Adrenal gland (tissue), 12 donors: Measurements from ENCODE around the gene ADGRE3. TPM values are rescaled to one million over a fixed set of nuclear protein-coding genes. Genes with fewer than 3 reads are reported as not detected.

Source experiments
- DNase-seq, 7 donors: peaks; one replicate each; pipeline ENCODE4 v3.0.0-alpha.2; 2019 to 2020
- H3K27ac ChIP-seq, 5 donors: fragments of 200-600 bp; sonication (generic) in 4 of 5; 1 replicate in 3 of 5; 2 replicates in 2 of 5; pipeline versions ENCODE4 v1.5.1 to v1.8.0; 2016 to 2020; ENCODE audit warnings: mild to moderate bottlenecking in 1 of 5
- H3K27me3 ChIP-seq: fragments of 200-600 bp; 2 replicates; pipeline ENCODE4 v1.8.0; 2021
- H3K36me3 ChIP-seq, 2 donors: fragments of 200-600 bp; replicated peaks in 1 of 2; 1 replicate in 1 of 2; 2 replicates in 1 of 2; pipeline versions ENCODE4 v1.5.1 to v1.8.0; 2018 to 2022
- H3K4me1 ChIP-seq, 2 donors: fragments of 200-600 bp; replicated peaks in 1 of 2; 1 replicate in 1 of 2; 2 replicates in 1 of 2; pipeline versions ENCODE4 v1.5.1 to v1.8.0; 2018 to 2021
- H3K4me3 ChIP-seq, 4 donors: fragments of 200-600 bp; sonication (generic) in 3 of 4; one replicate each; pipeline ENCODE4 v1.5.1; 2016 to 2018
- H3K9me3 ChIP-seq, 3 donors: fragments of 200-600 bp; sonication (generic) in 1 of 3; replicated peaks in 1 of 3; 1 replicate in 2 of 3; 2 replicates in 1 of 3; pipeline versions ENCODE4 v1.5.1 to v1.8.0; 2016 to 2021
- POLR2A ChIP-seq, 2 donors: fragments of 450-650 bp; IDR thresholded peaks; one replicate each; pipeline ENCODE4 v1.6.1; 2017; ENCODE audit warnings: antibody characterized with exemption in 2 of 2, mild to moderate bottlenecking in 2 of 2, moderate library complexity in 1 of 2
- WGBS, 4 donors: extraction: QIAGEN DNeasy Blood & Tissue Kit in 2 of 4; methylation state at CpG; one replicate each; pipeline versions ENCODE4 v1.1.5 to v1.1.7; 2013 to 2017; 5-methylcytosine and 5-hydroxymethylcytosine counted together
- intact Hi-C, 2 donors: fragments of 100-400 bp; cut with DNase I; formaldehyde crosslinking; loops; one replicate each; pipeline versions ENCODE4 v1.14.1 to v1.15.0; 2022 to 2023
- polyA plus RNA-seq, 3 donors: library from polyadenylated mRNA; stranded (reverse); fragments of 200-250 nt in 2 of 3; fragments of 350-450 nt in 1 of 3; fragmentation: Illumina TruSeq in 1 of 3; extraction: RNeasy Lipid Tissue Mini Kit (QIAGEN cat#74804) in 1 of 3; gene quantifications; one replicate each; pipeline ENCODE4 v1.2.3, GENCODE V29; 2013 to 2014
- small RNA-seq, 2 donors: library from RNA; depleted of rRNA; stranded (forward); fragments of <200 nt; gene quantifications; one replicate each; pipeline ENCODE3, GENCODE V24; 2016
- total RNA-seq, 9 donors: library from RNA; depleted of rRNA in 4 of 9; stranded (reverse); fragments of >200 nt in 4 of 9; fragments of 120-200 nt in 1 of 9; fragmentation: NEBNext Ultra II Directional in 1 of 9; extraction: Animal tissue kit (Norgen Biotek cat#: 25700) in 1 of 9; gene quantifications; one replicate each; pipeline versions ENCODE4 v1.1.0 to v1.2.4, GENCODE V29; 2013 to 2023
- TF ChIP-seq, protein P1 (sequence below), 6 experiments: fragments of 450-650 bp in 4 of 6; fragments of 200-600 bp in 2 of 6; sonication (generic) in 1 of 6; IDR thresholded peaks; 1 replicate in 5 of 6; 2 replicates in 1 of 6; pipeline versions ENCODE4 v1.5.1 to v1.8.0; 2016 to 2021; ENCODE audit warnings: antibody characterized with exemption in 6 of 6, mild to moderate bottlenecking in 2 of 6, moderate library complexity in 1 of 6
- donor health status: healthy with polysubstance abuse.
- donor health status: Bipolar disorder and iron deficiency.
- donor health status: DM: yes; HTN: yes; CAD: no.
- donor health status: DM: no; HTN: no; CAD: no.
- donor health status: DM: no; HTN: no; CAD: no.
- donor health status: DM: yes; HTN: yes; CAD: no.

ADGRE3 gene
- total and polyA plus RNA-seq, 12 donors: 0.06 to 0.39 TPM; not detected in 10

DNA sequence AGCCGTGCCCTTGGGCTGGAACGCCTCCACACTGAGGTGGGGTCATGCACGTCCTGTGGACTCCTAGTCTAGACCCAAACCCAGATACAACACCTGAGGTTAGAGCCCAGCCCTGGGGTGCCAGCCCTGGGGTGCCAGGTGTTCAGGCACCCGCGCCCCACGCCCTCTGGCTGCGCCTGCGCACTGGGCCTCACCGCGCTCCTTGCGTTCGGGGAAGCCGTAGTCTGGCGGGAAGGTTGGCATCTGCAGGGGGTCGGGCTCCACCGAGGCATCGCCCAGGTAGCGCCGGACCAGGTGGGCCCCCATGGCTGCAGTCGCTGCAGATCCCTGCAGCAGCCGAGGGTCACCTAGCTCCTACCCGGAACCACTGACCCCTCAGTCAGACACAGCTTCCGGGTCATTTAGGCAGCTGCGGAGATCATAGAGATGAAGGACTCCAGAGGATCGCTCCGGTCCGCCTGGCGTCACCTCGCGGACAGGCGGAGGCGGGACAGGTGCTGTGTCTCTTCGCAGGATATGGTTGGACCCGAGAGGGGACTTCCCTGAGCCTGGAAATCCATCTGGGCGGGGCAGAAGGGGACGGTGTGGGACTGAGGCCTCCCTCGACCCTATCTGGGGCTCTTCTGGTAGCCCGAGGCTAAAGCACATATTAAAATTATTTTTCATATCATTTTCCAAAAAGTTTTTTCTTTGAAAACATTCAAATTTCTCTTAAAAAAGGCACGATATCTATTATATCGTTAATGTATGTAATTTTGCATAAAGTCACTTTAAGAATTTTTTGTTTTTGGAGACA is 102.8 kb downstream of the ADGRE3 start, which contains the start of gene NDUFB7:
TSS of gene NDUFB7 (minus strand) at position 372 of the 796 bp plus-strand sequence. CDS start at position 306, 66 bp downstream.
- TF ChIP-seq POLR2A (IDR thresholded peaks at IDR 0.05): peak in 1 of 2 donors; percentile 49
- TF ChIP-seq, protein P1, sequence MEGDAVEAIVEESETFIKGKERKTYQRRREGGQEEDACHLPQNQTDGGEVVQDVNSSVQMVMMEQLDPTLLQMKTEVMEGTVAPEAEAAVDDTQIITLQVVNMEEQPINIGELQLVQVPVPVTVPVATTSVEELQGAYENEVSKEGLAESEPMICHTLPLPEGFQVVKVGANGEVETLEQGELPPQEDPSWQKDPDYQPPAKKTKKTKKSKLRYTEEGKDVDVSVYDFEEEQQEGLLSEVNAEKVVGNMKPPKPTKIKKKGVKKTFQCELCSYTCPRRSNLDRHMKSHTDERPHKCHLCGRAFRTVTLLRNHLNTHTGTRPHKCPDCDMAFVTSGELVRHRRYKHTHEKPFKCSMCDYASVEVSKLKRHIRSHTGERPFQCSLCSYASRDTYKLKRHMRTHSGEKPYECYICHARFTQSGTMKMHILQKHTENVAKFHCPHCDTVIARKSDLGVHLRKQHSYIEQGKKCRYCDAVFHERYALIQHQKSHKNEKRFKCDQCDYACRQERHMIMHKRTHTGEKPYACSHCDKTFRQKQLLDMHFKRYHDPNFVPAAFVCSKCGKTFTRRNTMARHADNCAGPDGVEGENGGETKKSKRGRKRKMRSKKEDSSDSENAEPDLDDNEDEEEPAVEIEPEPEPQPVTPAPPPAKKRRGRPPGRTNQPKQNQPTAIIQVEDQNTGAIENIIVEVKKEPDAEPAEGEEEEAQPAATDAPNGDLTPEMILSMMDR (IDR thresholded peaks at IDR 0.05): peak; percentile 58 to 67 (median 65)
- peak; percentile 86 to 95 (median 92) for DNase-seq
- WGBS, 4 donors: 2 to 14% (median 6%) methylated on average over 8 to 40 of the region's 40 CpGs
- H3K36me3 ChIP-seq: no peaks in the 10 kb centered on the region
- H3K27ac ChIP-seq: peak within 1 kb of the TSS in 4 of 5 donors; percentile 32 to 80 (median 66)
- H3K4me1 ChIP-seq: peaks cover 9 to 20% of the 10 kb centered on the region in 2 donors
- peak within 1 kb of the TSS; percentile 88 to 98 (median 96) for H3K4me3 ChIP-seq
- intact Hi-C loops: loop anchor here in 1 of 2 donors (5.0 kb wide), 1 partner anchor 115 kb away; no protein-coding TSS in a partner anchor
- H3K9me3 ChIP-seq: no peaks in the 10 kb centered on the region
- H3K27me3 ChIP-seq: no peaks in the 10 kb centered on the region

DNA sequence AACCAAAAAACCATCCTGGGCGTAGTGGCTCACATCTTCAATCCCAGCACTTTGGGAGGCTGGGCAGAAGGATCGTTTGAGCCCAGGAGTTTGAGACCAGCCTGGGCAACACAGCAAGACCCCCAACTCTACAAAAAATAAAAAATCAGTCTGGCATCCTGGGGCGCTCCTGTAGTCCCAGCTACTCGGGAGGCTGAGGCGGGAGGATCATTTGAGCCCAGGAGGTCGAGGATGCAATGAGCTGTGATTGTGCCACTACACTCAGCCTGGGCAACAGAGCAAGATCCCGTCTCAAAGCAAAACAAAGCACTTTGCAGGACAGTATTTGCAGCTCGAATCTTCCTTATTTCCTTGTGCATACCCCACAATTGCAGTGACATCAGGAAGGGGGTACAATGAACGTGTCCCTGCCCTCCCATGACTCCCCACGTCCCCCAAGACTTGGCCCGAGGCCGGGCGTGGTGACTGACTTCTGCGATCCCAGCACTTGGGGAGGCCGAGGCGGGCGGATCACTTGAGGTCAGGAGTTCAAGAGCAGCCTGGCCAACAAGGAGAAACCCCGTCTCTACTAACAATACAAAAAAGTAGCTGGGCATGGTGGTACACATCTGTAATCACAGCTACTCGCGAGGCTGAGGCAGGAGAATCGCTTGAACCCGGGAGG is 103.6 kb downstream of the ADGRE3 start:
- H3K4me3 ChIP-seq: peak overlapping the region in 3 of 4 donors; percentile 88 to 98 (median 96)
- 22 to 53% (median 37%) methylated on average over 16 to 22 of the region's 22 CpGs for WGBS, 4 donors
- H3K9me3 ChIP-seq: no peaks in the 10 kb centered on the region
- peaks cover 0 to 4% of the 10 kb centered on the region in 2 donors for H3K36me3 ChIP-seq
- TF ChIP-seq, protein P1 (IDR thresholded peaks at IDR 0.05): no peak
- TF ChIP-seq POLR2A (IDR thresholded peaks at IDR 0.05): no peak
- H3K4me1 ChIP-seq: peaks cover 9 to 20% of the 10 kb centered on the region in 2 donors
- intact Hi-C loops: loop anchor here in 1 of 2 donors (5.0 kb wide), 1 partner anchor 116 kb away; no protein-coding TSS in a partner anchor
- DNase-seq: no peak
- peak overlapping the region in 2 of 5 donors; percentile 60 to 73 for H3K27ac ChIP-seq
- H3K27me3 ChIP-seq: no peaks in the 10 kb centered on the region

Small RNAs within 50 kb of the gene (small RNA-seq; reads per million reads assigned to genes)
- gene AC022149.2 (0 reads per million in 2 donors), gene RN7SL842P (0 reads per million in 2 donors)

Other genes starting within 250 kb of the ADGRE3 start
- 100 to 1,000 TPM in 7 of 9 donors, 10 to 100 TPM in 2; 49.9 to 184 (median 122) TPM for gene PKN1, start 241.5 kb downstream of the ADGRE3 start, total RNA-seq
- gene PKN1, start 241.5 kb downstream of the ADGRE3 start, polyA plus RNA-seq: 100 to 1,000 TPM in 2 of 3 donors, 10 to 100 TPM in 1; 27.5 to 209 (median 118) TPM
- 10 to 100 TPM in 1 of 9 donors, 1 to 10 TPM in 8; 2.0 to 31.1 (median 4.5) TPM for gene PTGER1, start 199.5 kb downstream of the ADGRE3 start, total RNA-seq
- 1 to 10 TPM in 2 of 3 donors, not detected in 1; 1.9 to 4.8 TPM for gene PTGER1, start 199.5 kb downstream of the ADGRE3 start, polyA plus RNA-seq
- gene GIPC1, start 178.7 kb downstream of the ADGRE3 start, total RNA-seq: 100 to 1,000 TPM in 1 of 9 donors, 10 to 100 TPM in 8; 52.2 to 107 (median 62.3) TPM
- 10 to 100 TPM; 26.6 to 85.7 (median 74.3) TPM for gene GIPC1, start 178.7 kb downstream of the ADGRE3 start, polyA plus RNA-seq
- 100 to 1,000 TPM in 7 of 9 donors, 10 to 100 TPM in 2; 86.9 to 273 (median 142) TPM for gene DNAJB1, start 156.4 kb downstream of the ADGRE3 start, total RNA-seq
- gene DNAJB1, start 156.4 kb downstream of the ADGRE3 start, polyA plus RNA-seq: 100 to 1,000 TPM in 1 of 3 donors, 10 to 100 TPM in 2; 42.5 to 192 (median 45.5) TPM
- 100 to 1,000 TPM; 108 to 282 (median 198) TPM for gene TECR, start 145.2 kb downstream of the ADGRE3 start, total RNA-seq
- 100 to 1,000 TPM; 212 to 610 (median 550) TPM for gene TECR, start 145.2 kb downstream of the ADGRE3 start, polyA plus RNA-seq
- gene NDUFB7, start 102.8 kb downstream of the ADGRE3 start, total RNA-seq: 100 to 1,000 TPM; 170 to 658 (median 357) TPM
- 100 to 1,000 TPM in 2 of 3 donors, 10 to 100 TPM in 1; 19.1 to 848 (median 637) TPM for gene NDUFB7, start 102.8 kb downstream of the ADGRE3 start, polyA plus RNA-seq
- not detected for gene CLEC17A, start 91.8 kb downstream of the ADGRE3 start, total RNA-seq
- under 1 TPM in 2 of 3 donors, not detected in 1; 0.03 to 0.16 TPM for gene CLEC17A, start 91.8 kb downstream of the ADGRE3 start, polyA plus RNA-seq
- 10 to 100 TPM; 13.4 to 26.1 (median 19.5) TPM for gene ZNF333, start 15.2 kb upstream of the ADGRE3 start, total RNA-seq
- gene ZNF333, start 15.2 kb upstream of the ADGRE3 start, polyA plus RNA-seq: 10 to 100 TPM in 2 of 3 donors, 1 to 10 TPM in 1; 8.3 to 17.8 (median 12.1) TPM
- 10 to 100 TPM in 4 of 9 donors, 1 to 10 TPM in 4, under 1 TPM in 1; 0.11 to 47.9 (median 8.3) TPM for gene ADGRE2, start 103.7 kb upstream of the ADGRE3 start, total RNA-seq
- gene ADGRE2, start 103.7 kb upstream of the ADGRE3 start, polyA plus RNA-seq: 1 to 10 TPM; 1.7 to 6.4 (median 2.8) TPM
- gene OR7A5, start 160.3 kb upstream of the ADGRE3 start, total RNA-seq: under 1 TPM in 4 of 9 donors, not detected in 5; under 0.01 to 0.41 (median 0.23) TPM
- gene OR7A5, start 160.3 kb upstream of the ADGRE3 start, polyA plus RNA-seq: under 1 TPM; 0.03 to 0.16 (median 0.11) TPM
- gene OR7C1, start 160.3 kb upstream of the ADGRE3 start, total RNA-seq: 1 to 10 TPM in 5 of 9 donors, under 1 TPM in 4; 0.74 to 4.7 (median 1.5) TPM
- gene OR7C1, start 160.3 kb upstream of the ADGRE3 start, polyA plus RNA-seq: 1 to 10 TPM in 2 of 3 donors, under 1 TPM in 1; 0.34 to 1.3 (median 1.3) TPM
- gene OR7A10, start 174.1 kb upstream of the ADGRE3 start, total RNA-seq: not detected
- gene OR7A10, start 174.1 kb upstream of the ADGRE3 start, polyA plus RNA-seq: not detected
- not detected for gene OR7A17, start 211.3 kb upstream of the ADGRE3 start, total RNA-seq
- gene OR7A17, start 211.3 kb upstream of the ADGRE3 start, polyA plus RNA-seq: not detected